GM12875 (cell line): ENCODE results near the gene EZH2.
A peak's percentile ranks its signal among the peaks of the same experiment; 100 is the strongest.

Source experiments
- H3K4me3 ChIP-seq: one replicate; pipeline ENCODE4 v1.5.1; 2011; ENCODE audit warnings: low read depth, low read length, control low read depth
- TF ChIP-seq, protein P1 (sequence below): IDR thresholded peaks from 2 replicates; pipeline ENCODE4 v1.5.1; 2011; ENCODE audit warnings: low read depth, mild to moderate bottlenecking, control low read depth, inconsistent platforms, low read length, moderate library complexity, borderline replicate concordance; ENCODE audit not compliant: insufficient read depth

Gene EZH2

DNA sequence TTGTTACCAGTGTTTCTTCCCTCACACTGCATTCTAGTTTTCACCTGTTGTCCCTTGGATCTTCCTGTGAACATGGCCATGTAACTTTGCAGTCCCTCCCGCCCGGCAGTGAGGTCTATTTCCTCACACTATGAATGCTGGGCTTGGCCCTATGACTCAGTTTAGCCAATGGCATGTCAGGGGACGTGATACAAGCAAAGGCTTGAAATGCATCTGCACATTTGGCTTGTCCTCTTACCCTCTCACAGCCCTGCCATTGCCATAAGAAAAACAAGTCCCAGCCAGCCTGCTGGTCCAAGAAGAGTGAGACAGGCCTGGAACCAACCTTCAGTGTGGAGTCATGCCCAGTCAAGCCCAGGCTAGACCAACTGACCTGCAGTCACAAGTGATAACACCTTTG is 17.1 kb upstream of the EZH2 start:
- no peak overlapping the region for H3K4me3 ChIP-seq
- TF ChIP-seq, protein P1, sequence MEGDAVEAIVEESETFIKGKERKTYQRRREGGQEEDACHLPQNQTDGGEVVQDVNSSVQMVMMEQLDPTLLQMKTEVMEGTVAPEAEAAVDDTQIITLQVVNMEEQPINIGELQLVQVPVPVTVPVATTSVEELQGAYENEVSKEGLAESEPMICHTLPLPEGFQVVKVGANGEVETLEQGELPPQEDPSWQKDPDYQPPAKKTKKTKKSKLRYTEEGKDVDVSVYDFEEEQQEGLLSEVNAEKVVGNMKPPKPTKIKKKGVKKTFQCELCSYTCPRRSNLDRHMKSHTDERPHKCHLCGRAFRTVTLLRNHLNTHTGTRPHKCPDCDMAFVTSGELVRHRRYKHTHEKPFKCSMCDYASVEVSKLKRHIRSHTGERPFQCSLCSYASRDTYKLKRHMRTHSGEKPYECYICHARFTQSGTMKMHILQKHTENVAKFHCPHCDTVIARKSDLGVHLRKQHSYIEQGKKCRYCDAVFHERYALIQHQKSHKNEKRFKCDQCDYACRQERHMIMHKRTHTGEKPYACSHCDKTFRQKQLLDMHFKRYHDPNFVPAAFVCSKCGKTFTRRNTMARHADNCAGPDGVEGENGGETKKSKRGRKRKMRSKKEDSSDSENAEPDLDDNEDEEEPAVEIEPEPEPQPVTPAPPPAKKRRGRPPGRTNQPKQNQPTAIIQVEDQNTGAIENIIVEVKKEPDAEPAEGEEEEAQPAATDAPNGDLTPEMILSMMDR: no peak

- no peak overlapping the region for H3K4me3 ChIP-seq
- TF ChIP-seq, protein P1: no peak
Observed at GRCh38 chr7:148898845-148899484, 14.9 kb upstream of the EZH2 start.

DNA sequence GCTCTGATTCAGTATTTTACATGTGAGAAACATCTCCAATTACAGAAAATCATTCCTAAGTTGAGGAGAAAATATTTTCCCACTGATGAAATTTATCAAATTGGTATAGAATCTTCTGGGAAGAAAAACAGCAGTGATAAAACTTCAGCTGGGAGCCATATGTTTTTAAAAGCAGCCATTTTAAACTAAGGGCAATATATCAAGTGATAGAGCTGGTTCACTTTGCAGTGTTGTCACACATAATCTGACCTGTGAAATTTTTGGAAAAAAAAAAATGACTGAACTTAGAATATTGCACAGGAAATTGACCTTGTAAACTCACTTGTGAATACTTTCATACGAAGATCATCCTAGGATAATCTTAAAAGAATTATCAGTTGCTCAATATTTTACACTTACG is 10.5 kb upstream of the EZH2 start:
- TF ChIP-seq, protein P1: no peak
- no peak overlapping the region for H3K4me3 ChIP-seq

DNA sequence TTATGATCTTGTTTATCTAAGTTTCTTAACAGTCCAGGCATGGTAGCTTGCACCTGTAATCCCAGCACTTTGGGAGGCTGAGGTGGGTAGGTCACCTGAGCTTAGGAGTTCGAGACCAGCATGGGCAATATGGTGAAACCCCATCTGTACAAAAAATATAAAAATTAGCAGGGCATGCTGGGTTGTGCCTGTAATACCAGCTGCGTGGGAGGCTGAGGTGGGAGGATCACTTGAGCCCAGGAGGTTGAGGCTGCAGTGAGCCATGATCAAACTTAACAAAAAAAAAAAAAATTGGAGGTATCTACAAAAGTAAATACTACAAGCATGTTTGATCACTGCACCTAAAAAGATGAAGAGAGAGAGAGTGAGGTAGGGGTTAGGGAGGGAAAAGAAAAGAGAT is 9.0 kb upstream of the EZH2 start:
- no peak overlapping the region for H3K4me3 ChIP-seq
- TF ChIP-seq, protein P1: no peak

- no peak overlapping the region for H3K4me3 ChIP-seq
- TF ChIP-seq, protein P1: no peak
Observed at GRCh38 chr7:148888300-148888699, 4.2 kb upstream of the EZH2 start.

- TF ChIP-seq, protein P1: no peak
- H3K4me3 ChIP-seq: no peak overlapping the region
Observed at GRCh38 chr7:148886844-148887243, 2.8 kb upstream of the EZH2 start.

GRCh38 chr7:148884299-148885022 is 370 bp upstream of the EZH2 start:
- H3K4me3 ChIP-seq: peak overlapping the region; percentile 91
- TF ChIP-seq, protein P1: no peak
